GM12873 (cell line): Measurements from ENCODE around the gene MAD1L1.

Experiments
- CTCF ChIP-seq: IDR thresholded peaks from 2 replicates; pipeline ENCODE4 v1.5.1; 2012; ENCODE audit warnings: low read depth, mild to moderate bottlenecking, moderate library complexity, low read length, control low read depth; ENCODE audit not compliant: insufficient read depth; ENCODE audit errors: missing control alignments

MAD1L1 gene

GRCh38 chr7:2048531-2048930 is 184.2 kb downstream of the MAD1L1 start:
- no peak for TF ChIP-seq CTCF

GRCh38 chr7:2048006-2048405 is 184.7 kb downstream of the MAD1L1 start:
- no peak for TF ChIP-seq CTCF

- TF ChIP-seq CTCF = no peak
Observed at GRCh38 chr7:2046581-2047565, 185.9 kb downstream of the MAD1L1 start.

- TF ChIP-seq CTCF = no peak
Observed at GRCh38 chr7:2045559-2046405, 187.0 kb downstream of the MAD1L1 start.

GRCh38 chr7:2044883-2045471 is 187.8 kb downstream of the MAD1L1 start:
- TF ChIP-seq CTCF = no peak

GRCh38 chr7:2044311-2044882 is 188.3 kb downstream of the MAD1L1 start:
- no peak for TF ChIP-seq CTCF
